ENCODE data around the gene DROSHA.

The DROSHA gene

DNA sequence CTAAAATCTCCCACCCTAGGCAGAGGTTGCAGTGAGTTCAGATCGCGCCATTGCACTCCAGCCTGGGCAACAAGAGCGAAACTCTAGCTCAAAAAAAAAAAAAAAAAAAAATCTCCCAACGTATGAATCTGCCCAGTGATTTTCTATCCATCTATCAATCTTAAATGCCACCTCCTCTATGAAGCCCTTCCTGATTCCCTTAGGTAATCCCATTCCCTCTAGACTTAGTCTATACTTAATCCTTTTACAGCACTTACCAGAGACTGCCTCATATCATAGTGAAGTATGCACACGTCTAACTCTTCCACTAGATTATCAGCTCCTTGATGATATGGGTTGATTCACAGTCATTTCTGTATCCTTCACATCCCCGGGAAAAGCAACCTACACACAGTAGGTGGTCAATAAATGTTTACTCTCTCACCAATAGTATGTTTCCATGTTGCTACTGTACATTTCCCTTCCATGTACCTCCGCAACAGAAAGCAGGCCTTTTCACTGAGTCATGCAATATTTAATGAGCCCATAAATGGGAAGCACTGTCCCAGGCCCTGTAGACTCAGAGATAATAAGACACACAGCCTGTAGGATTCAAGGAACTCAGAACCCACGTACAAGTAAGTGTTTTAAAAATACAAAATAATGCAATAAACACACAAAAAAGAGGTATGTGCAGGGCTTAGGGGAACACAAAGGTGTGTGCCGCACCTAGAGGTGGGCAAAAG, 1.2 kb downstream of the DROSHA start:
- no peak for DNase-seq

DNA sequence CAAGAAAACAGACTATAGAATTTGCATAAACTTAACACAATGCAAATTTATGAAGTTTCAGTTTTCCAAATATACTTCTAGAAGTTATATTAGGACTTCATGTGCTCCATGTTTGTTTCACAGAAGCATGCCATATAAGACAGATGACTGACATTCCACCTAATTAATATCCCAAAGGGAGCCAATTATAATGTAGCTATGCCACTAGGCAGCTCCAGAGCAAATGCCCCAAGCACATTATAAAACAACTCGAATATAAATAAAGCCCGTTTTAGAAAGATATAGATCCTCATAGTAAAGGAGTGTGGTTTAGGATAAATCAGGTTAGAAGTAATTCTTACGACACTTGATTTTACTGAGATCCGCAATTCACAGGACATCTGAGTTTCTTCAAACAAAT, 8.9 kb downstream of the DROSHA start:
- no peak for DNase-seq

DNA sequence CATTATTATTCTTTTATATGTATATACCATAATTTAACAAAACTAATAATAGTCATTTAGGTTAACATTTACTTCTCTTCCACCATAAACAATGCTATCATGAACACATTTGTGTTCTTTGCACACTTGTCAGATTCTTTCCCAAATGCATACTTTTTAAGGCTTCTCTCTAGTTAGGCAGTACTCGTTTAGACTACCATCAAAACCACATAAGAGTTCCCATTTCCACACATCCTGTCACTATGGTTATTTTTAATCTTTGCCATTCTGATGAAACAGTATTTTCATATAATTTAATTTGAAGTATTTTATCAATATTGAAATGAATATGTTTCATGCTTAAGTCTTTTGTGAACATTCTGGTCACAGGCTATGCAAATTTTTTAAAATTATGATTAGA, 15.1 kb downstream of the DROSHA start:
- DNase-seq: no peak

DNA sequence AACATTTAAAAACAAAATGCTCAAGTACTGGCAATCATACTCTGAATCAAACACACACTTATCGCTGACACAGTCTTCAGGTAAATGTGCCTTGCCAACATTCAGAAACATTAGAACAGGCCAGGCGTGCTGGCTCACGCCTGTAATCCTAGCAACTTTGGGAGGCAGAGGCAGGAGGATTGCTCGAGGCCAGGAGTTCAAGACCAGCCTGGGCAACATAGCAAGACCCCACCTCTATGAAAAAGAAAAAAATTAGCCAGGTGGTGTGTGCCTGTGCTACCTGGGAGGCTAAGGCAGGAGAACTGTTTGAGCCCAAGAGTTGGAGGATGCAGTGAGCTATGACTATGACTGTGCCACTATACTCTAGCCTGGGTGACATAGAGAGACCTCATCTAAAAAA, 20.6 kb downstream of the DROSHA start:
- DNase-seq: no peak

DNA sequence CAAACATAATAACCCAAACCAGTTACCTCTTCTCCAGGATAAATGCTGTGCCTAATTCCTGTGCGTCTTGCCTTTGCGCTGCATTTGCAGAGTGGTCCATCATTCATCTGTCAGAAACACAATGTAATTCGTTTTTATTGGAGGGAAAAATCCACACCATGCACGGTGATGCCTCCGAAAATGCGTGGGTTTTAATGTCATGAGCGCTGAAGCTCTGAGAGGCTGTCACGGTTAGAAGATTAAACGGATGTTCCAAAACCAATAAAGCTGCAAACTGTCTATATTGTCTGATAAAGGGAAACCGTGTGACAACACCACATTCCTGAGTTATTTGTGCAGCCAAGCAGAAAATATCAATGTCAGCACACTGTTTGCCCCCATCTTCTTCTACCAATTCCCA, 27.4 kb downstream of the DROSHA start:
- no peak for DNase-seq

DNA sequence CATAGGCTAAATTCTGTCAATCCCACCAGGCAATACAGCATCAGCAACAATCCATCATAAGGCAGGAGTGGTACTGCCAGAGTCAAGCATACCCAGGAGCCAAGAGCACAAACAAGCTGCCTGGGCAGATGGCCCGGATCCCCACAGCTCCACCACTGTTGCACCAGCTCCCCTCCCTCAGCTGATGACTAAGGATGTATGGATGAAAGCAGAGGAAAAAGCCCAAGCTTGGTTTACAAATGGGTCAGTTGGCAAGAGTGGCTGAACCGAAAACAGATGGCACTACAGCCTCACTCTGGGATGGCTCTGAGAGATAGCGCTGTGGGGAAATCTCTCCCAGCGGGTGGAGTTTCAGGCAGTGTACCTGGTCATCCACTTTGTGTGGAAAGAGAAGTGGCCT, 29.4 kb downstream of the DROSHA start:
- DNase-seq: no peak

DNA sequence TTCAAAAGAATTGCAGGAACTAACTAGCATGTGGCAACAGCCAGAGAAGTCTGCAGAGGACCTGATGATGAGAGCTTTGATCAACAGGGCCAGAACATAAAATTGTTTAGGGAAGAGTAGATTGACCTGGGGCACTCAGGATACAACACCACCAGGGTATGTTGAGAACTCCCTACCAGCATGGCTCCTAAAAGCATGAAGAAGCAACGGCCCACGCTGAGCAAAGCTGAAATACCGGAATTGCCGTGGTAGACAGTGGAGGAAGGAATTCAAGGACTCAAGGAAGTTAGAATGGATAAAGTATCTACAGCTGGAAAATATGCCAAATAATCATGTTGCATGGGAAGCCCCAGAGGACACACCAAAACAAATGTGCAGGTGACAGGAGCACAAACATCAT, 31.6 kb downstream of the DROSHA start:
- DNase-seq: no peak

DNA sequence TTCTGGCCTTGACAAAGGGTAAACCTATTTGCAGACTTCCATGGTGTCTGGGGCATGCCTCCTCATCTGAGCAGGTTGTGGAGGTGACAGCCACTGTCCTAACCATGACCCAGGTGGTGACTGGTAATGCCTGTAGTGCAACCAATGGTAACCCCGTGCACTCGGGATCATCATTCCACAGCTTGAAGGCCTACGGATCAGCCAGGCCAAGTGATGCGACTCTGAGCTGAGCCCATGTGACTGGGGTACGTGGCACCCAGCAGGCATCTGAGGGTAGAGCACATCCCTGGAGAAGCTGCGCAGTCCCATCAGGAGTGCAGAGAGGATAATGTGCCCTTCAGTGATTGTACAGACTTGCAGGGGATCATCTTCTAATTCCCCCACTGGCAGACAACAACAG, 35.0 kb downstream of the DROSHA start:
- DNase-seq: no peak

DNA sequence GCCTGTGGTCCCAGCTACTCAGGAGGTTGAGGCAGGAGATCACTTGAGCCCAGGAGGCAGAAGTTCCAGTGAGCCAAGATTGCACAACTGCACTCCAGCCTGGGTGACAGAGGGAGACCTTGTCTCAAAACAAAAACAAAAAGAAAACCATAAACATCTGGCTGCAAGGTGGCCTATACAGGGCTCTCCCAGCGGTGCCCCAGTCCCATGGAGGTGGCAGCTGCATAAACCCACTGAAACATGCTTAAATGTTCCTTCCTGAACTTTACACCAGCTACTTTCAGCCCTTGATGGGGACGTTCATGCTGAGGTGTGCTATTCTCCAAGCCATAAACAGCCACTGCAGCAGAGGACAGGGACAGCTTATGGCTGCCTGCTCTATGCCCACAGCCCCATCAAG, 35.6 kb downstream of the DROSHA start:
- DNase-seq: no peak

DNA sequence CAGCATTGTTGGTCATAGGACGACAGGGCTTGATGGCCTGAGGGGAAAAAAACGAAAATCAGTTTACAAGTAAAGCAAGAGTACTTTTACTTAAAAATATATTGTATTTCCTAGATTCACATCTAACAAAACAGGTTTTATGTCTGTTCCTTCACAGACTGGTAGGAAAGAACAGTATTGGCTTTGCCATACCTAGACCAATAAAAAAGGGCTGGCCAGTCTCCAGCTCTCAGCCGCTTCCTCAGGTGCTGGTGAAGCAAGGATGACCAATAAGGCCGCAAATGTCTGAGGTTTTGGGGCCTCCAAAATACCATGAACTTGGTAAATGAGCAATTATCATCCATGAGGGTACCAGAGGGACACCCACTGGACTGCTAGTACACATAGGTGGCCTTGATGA, 36.6 kb downstream of the DROSHA start:
- no peak for DNase-seq

DNA sequence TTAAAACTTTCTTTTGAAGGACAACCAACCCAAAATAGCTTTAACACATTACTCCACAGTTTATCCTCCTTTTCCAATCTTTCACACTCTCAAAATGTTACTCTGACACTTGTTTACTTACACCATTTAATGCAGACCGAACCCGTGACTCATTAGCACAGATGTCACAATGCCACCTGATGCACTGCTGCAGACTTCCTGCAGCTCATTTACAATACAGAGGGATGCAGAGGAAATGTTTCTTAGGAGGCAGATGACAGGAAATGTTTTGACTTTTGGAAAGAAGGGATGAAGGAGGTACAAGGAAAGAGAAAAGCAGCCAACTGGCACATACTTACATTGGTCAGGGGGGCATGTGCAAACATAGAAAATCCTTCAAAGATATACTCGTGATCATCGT, 39.0 kb downstream of the DROSHA start:
- no peak for DNase-seq

DNA sequence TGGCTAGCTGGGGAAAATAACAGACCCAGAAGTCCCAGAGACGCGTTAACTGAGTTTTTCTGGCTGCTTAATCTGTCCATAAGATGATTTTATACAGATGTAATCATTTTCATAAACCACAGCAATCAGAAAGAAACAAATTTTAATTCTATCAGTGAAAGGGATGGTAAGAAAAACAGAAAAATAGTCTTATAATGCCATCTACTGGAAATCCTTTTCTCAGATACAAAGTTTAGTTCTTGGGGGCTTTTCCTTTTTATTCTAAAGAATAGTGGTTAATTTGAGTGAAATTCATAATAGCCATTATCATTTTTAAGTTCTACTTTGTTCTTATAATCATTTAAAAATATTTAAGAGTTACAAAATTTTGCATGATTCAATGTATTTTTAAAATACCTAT, 44.4 kb downstream of the DROSHA start:
- DNase-seq: no peak

DNA sequence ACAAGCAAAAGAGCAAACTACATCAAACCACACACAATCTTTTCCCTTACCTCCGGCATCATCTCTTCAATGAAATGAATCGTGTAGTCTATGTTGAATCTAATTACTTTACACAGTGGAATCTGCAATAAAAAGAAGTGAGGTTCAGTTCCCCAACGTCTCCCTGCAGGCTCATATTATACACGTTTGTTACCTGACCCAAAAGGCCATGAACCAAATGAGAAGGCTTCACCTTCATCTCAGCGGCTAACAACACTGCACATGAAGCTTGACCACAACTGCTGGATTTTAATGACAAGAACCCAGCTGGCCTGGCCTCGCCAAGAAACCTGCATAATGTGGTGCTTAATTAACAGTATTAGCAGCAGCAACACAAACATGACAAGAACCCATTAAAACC, 45.5 kb downstream of the DROSHA start:
- no peak for DNase-seq

DNA sequence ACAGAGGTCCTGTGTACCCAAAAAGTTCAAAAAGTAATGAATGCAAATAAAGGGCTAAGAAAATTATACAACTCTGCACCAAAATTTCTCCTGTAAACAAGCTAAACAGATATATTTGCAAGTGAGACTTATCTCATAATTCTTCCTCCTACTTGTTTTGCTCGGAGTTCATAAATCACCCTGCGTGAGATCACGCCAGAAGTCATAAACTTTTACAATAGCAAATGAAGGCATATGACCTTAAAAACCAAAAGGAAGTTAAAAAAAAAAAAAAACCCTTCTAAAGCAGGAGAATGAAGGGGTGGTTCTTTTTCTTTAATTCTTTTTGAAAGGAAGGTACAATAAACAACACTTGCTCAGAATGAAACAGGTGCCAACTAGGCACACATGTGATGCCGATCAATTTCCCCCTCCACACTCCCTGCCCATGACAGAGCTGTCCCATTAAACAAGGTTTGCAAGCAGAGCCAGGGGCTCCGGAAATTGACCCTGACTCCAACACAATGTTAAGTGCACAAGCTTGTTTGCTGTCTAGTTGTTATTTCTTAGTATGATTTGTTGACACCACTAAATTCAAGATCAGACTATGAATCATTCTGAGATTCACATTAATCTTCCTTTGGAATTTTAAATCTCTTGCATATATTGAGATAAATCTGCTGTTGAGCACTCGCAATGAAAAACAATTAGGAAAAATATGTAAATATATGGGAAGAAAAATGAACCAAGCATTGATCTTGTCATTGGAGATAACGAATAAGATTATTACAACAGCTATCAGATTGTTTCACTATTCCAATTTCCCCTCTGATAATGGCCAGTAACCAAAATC, 46.3 kb downstream of the DROSHA start:
- no peak for DNase-seq

DNA sequence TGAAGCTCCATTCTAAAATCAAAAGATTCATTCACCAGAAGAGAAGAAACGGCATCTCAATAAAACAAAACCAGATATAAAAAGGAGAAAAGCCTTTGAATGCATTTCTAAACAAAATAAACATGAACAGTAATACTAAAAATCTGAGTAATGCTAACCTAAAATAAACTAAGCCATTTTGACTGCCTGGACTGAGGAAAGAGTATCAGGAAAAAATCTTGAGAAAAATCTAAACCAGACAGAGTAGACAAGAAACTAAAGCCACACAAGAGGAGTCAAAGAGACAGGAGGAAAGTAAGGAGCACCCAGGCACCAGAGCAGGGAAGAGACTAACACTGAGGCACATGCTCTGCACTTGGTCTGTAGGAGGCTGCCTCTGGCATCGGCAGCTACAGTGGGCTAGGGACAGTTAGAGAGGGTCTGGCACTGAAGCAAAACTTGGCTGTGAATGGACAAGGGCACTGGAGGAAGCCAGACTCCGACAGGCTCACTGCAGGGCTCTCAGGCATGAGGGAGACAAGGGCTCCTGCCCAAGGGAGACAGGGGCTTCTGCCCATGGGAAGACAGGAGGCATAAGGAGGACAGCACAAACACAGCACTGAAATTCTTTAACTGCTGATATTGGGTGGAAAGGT, 50.2 kb downstream of the DROSHA start:
- DNase-seq: no peak

DNA sequence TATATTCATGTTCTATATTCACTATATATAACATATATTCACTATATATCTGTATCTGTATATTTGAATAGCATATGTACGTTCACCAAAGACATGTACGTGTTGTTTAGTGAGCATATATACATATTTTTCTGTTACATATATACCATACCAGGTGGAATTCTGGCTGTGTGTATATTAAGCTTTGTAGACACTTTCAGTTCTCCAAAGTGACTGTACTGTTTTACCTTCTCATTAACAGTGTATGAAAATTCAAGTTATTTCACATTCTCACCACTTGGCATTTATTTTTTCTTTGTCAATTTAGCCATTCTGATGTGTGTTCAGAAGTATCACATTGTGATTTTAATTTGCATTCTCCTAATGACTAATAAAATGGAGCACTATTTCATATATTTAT, 52.2 kb downstream of the DROSHA start:
- DNase-seq: no peak

DNA sequence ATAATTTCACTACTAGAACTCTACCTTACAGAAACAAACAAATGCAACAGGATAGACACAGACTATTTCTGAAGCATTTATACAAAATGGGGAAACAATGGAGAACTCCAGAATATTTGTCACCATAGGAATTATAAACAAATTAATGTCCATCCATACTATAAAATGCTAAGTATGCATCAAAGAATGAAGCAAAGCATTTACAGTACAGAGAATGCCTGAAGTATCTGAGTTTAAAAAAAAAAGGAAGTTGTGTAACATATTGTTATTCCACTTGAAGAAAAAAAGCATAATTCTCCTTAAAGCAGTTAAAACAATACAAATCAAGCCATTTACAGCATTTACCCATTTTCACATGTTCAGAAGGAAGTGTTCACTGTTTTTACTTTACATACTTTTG, 53.0 kb downstream of the DROSHA start:
- DNase-seq: no peak

DNA sequence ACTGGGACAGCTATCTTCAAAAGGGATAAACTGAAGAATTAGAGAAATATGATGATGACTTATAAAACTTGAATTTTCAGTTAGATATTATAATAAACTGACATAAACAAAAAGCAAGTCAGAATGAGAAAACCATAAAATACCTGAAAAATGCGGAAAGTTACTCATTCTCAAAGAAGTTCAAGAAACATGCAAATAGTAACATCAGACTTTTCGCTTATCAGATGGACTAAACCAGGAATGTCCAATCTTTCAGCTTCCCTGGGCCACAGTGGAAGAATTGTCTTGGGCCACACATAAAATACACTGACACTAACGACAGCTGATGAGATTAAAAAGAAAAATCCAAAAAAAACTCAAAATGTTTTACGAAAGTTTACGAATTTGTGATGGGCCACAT, 53.9 kb downstream of the DROSHA start:
- no peak for DNase-seq

DNA sequence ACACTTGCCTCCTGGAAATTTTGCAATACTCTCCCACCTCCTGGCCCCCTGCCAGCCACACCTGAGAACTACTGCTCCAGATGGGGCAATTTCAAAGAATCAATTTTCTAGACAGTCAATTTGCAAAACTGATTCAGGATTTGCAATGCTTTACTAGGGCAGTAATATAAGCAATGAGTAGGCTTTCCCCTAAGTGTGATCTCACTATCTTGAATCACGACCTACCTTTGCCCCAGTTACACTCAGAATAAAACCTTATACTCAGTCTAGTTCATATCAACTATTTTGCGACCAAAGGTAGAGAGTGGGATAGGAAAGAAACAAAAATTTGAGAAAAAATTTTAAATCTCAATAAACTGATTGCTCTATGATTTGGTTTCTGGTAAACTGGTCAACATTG, 54.4 kb downstream of the DROSHA start:
- no peak for DNase-seq

DNA sequence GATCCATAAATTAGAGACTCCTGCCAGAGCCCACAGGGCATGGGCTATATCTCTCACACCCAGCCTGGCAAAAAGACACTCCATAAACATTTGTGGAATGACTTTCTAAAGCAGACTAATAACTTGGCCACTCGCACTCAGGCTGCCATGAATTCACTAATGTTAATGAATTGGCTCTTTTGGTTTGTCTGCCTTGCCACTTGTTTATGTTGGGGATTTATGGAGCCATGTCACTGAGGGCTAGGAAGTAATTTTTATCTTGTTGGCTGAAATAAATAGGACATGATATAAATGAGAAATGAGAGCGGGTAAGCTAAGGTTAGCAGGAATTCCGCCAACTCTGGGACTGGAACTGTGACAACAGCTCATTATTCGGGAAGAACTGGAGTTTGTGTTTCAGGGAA, 55.2 kb downstream of the DROSHA start:
- no peak for DNase-seq

DNA sequence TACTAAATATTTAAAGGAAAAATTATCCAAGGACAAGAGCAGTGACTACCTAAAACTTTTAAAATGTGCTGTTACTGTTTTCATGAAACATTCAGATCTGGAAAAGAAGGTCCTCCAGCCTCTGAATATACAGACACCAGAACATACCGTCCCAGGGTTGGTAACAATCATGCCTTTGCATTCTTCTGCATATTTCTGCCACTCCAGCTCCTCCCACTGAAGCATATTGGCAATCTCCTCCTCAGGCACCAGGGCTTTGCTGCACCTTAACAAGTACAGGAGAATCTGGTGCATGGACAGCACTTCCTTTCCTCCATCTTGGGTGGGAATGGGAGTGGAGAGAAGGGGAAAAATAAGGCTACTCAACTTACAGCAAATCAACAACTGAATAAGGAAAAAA, 60.0 kb downstream of the DROSHA start:
- DNase-seq: no peak

DNA sequence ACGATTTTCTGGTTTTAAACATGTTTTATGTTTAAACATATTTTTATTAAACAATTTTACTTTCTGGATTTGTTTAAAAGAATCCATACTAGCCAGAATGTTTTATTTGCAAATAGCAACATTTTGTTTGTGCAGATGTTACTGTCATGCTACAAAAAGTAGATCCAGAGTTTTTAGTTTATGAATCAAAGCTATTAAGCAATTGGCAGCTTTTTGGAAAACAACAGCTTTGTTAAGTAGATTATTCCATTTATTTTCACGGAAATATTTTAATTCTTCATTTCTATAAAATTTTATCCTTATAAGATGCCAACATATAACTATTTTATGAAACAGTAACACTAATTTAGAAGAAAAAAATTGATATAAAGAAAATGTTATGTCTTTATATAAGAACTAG, 60.9 kb downstream of the DROSHA start:
- no peak for DNase-seq

DNA sequence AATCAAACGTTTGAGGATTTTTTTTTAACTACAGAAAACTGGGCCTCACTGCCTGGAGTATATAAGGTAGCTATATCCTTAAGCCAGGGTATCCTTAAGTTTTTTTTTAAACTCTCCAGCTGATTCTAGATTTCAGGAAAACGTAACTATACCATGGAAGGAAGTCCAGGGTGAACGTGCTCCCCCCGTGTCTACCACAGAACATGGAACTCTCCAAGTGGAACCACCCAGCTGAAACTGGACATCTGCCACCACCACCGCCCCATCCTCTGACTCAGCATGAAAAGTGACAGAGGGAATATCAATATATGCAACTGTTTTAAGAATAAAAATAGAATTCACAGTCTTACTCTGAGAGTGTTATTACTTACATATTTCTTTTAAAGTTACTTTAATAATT, 61.3 kb downstream of the DROSHA start:
- DNase-seq: no peak

DNA sequence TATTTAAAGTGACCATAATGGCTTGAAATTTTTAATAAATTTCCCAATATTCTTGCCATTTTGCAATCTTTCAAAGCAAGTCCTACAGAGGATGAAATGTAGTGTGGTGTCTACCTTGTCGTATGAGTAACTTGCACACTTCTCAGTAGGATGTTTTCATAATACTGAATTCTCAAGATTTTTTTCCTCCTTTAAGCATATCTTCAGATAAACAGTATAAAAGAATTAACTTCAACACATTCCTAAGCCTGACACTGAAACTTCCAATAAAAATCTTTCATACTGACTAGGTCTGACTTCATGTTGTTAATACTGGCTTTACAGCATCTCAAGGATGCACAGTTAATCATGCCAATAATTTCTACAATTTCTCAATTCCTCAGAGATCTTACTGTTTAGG, 62.0 kb downstream of the DROSHA start:
- no peak for DNase-seq

All from T1000 (cell line).